Thyroid gland (tissue), 4 donors: ENCODE data around the gene GRPEL1.

ENCODE experiments used
- CTCF ChIP-seq, 6 experiments: fragments of 200-600 bp in 3 of 6; fragments of 450-650 bp in 3 of 6; sonication (generic) in 3 of 6; IDR thresholded peaks; one replicate each; pipeline ENCODE4 v1.5.1; 2016 to 2019; ENCODE audit warnings: antibody characterized with exemption in 6 of 6, mild to moderate bottlenecking in 2 of 6, inconsistent platforms in 1 of 6, moderate library complexity in 1 of 6
- POLR2A ChIP-seq, 2 donors: fragments of 450-650 bp; IDR thresholded peaks; one replicate each; pipeline ENCODE4 v1.6.1; 2017; ENCODE audit warnings: antibody characterized with exemption in 2 of 2, mild to moderate bottlenecking in 2 of 2, moderate library complexity in 1 of 2

GRCh38 chr4:7110546-7110945 lies 42.7 kb upstream of the GRPEL1 start:
- TF ChIP-seq CTCF (IDR thresholded peaks at IDR 0.05) (no peak), POLR2A (IDR thresholded peaks at IDR 0.05) (no peak)
